Activated effector memory CD4-positive, alpha-beta T cell treated with anti-CD3 and anti-CD28 coated beads, Interleukin-2, amount 50 U/mL, for 16 hours (primary cell): ENCODE results near the gene RCOR3.
"Not testable (repeated sequence)": the region's sequence is repeated elsewhere in the genome, so short reads cannot be mapped to it uniquely, and the experiment has no call there.

ENCODE experiments used
- DNase-seq: peaks from one replicate; pipeline ENCODE4 v3.0.0-alpha.2; 2020

The RCOR3 gene

DNA sequence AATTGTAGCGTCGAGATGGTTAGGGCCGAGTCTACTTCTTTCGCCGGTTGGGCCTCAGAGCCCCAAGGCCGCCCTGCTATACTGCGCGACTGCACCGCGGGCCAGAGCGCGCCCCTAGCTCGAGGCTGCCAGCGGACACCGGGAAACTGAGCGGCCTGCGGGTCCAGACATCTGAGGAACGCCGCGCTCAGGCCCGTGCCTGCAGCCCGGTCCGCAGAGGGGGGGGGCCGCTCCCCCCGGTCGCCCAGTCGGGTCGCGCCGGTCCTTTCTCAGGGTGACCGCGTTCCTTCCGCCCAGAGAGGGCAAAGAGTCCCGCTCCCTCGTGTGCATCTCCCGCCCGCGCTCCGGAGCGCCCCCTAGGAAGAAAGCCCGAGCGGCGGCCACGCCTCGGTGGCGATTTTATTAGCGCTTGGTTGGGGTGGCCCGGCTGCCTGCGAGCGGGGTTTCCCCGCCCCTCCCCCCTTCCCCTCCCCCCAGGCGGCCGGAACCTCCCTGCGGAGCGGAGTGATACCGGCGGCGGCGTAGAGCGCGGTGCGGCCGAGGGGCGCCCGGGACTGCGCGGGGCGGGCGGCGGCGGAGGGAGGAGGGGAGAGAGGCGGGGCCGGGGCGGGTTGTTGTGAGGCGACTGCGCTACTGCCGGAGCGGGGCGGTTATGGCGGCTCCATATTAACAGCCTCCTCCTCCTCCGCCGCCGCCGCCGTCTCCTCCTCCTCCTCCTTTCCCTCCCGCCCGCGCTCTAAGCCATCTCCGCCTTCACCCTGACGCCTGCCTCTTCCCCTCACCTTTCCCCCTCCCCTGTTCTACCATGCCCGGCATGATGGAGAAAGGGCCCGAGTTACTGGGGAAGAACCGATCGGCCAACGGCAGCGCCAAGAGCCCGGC is at the start of gene RCOR3:
TSS of gene RCOR3 (plus strand) at position 611 of the 882 bp plus-strand sequence. CDS start at position 806, 195 bp downstream.
- DNase-seq: peak; percentile 96

DNA sequence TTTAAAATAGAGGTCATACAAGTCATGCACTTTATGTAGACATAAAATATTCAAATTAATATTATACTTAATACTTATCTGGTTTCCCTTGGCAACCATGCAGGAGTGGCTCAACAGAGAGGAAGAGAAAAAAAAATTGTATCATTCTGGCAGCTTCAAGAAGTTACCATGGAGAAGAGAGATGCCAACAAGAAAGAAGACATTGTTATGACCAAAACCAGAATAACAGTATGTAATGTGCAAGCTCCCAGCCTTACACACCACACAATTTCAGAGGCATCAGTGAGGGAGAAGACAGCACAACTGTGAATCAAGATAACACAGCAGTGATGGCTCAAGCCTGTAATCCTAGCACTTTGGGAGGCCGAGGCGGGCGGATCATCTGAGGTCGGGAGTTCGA is 49.1 kb upstream of the RCOR3 start:
- DNase-seq: no peak

DNA sequence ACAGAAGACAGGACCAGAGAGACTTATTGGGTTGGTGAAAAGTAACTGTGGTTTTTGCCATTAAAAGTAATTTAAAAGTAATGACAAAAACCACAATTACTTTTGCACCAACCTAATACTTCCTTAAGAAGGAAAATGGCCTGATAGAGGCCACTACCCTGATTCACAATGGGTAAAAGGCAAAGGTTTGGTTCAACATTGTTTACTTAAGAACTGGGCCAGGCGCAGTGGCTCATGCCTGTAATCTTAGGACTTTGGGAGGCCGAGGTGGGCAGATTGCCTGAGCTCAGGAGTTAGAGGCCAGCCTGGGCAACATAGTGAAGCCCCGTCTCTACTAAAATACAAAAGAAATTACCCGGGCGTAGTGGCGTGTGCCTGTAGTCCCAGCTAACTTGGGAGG is 48.2 kb upstream of the RCOR3 start:
- no peak for DNase-seq

DNA sequence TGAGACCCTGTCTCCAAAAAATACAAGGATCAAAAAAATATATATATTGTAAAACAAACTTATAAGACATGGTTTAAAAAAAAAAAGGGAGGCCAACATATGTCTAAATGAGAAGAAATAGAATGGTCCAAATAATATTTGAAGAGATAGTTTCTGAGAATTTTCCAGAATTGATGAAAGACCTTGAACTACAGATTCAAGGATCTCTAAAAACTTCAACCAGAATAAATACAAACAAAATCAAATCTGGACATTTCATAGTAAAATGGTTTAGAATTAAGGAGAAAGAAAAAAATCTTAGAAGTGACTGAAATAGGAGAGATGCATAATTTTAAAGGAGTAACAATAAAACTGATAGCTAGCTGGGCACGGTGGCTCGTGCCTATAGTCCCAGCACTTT is 45.5 kb upstream of the RCOR3 start:
- DNase-seq: no peak

DNA sequence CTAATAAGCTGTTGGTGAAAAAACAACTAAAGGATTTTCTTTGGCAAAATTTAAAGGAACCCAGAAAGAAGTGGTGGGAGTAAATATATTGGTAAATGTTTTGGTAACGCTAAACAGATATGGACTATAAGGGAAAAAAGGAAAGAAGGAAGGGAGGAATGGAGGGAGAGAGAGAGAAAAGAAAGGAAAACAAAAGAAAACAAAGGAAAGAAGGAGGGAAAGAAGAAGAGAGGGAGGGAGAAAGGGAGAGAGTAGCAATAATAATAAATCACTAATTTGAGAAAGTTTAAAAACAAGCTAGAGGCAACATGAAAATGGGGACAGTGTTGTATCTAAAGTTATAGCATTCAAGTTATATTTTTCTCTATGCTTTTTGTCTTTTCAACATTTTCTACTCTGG is 43.6 kb upstream of the RCOR3 start:
- no peak for DNase-seq

DNA sequence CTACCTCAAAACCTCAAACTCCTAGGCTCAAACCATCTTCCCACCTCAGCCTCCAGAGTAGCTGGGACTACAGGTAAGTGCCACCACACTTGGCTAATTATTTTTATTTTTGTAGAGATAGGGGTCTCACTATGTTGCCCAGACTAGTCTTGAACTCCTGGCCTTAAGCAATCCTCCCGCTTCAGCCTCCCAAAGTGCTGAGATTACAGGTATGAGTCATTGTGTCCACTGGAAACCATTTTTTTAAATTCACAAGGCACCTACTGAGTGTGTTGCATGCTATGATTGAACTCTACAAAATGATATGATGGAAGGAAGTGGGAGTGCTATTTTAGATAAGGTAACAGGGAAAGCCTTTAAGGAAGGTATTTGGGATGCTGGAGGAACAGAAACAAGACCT is 41.8 kb upstream of the RCOR3 start:
- DNase-seq: no peak

DNA sequence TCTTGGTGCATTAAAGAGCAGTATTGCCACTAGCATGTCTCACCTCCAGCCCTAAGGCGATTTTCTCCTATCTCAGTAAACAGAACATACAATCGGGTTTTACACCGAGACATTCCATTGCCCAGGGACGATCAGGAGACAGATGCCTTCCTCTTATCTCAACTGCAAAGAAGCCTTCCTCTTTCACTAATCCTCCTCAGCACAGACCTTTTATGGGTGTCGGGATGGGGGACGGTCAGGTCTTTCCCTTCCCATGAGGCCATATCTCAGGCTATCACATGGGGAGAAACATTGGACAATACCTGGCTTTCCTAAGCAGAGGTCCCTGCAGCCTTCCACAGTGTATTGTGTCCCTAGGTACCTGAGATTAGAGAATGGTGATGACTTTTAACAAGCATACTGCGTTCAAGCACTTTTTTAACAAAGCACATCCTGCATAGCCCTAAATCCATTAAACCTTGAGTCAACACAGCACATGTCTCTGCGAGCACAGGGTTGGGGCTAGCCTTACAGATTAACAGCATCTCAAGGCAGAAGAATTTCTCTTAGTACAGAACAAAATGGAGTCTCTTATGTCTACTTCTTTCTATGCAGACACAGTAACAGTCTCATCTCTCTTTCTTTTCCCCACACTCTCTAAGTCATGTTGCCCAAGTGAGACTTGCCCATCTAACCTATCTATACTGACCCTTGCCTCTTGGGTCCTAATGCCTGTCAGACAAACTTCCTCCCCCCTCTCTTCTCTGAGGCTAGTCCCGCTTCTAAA is 36.5 kb upstream of the RCOR3 start:
- DNase-seq: not testable (repeated sequence)

DNA sequence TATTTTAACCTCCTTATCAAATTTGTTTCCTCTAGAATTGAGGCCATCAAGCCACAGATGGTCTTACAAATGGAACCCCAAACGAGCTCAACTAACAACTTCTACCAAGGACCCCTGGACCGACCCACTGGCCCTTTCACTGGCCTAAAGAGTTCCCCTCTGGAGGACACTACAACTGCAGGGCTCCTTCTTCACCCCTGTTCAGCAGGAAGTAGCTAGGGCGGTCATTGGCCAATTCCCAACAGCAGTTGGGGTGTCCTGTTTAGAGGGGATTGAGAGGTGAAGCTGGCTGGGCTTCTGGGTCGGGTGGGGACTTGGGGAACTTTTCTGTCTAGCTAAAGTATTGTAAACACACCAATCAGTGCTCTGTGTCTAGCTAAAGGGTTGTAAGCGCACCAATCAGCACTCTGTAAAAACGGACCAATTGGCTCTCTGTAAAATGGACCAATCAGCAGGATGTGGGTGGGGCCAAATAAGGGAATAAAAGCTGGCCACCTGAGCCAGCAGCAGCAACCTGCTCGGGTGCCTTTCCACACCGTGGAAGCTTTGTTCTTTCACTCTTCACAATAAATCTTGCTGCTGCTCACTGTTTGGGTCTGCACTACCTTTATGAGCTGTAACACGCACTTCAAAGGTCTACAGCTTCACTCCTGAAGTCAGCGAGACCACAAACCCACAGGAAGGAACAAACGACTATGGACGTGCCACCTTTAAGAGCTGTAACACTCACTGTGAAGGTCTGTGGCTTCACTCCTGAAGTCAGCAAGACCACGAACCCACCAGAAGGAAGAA is 30.4 kb upstream of the RCOR3 start:
- DNase-seq: peak; percentile 69

DNA sequence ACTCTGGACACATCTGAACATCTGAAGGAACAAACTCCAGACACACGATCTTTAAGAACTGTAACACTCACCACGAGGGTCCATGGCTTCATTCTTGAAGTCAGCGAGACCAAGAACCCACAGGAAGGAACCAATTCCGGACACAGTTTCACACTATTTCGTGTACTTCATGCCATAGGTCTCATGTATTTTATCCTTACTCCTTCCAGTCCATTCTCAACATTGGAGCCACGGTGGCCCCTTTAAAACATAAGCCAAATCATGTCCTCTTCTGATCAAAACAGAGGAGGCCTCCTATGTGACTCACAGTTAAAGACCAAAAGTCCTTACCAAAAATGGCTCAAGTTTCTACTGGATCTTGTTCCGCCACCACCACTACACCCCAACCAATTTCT is 29.8 kb upstream of the RCOR3 start:
- no peak for DNase-seq

DNA sequence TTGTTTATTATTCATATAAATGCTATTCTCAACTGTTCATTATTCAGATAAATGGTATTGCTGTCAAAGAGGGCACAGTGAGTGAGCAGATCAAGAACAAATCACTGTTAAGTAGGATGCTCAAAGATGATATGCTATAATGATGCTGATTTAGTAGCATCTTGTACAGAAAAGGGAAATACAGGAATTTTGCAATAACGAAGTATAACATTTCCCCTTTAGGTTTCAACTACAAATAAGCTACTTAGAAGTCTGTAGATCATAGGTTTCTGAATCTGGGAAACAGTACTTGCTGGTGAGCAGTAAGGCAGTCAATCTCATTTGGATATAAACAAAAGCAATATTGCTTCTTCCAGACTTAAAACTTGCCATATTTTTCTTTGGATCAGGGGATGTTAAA is 27.3 kb upstream of the RCOR3 start:
- no peak for DNase-seq

DNA sequence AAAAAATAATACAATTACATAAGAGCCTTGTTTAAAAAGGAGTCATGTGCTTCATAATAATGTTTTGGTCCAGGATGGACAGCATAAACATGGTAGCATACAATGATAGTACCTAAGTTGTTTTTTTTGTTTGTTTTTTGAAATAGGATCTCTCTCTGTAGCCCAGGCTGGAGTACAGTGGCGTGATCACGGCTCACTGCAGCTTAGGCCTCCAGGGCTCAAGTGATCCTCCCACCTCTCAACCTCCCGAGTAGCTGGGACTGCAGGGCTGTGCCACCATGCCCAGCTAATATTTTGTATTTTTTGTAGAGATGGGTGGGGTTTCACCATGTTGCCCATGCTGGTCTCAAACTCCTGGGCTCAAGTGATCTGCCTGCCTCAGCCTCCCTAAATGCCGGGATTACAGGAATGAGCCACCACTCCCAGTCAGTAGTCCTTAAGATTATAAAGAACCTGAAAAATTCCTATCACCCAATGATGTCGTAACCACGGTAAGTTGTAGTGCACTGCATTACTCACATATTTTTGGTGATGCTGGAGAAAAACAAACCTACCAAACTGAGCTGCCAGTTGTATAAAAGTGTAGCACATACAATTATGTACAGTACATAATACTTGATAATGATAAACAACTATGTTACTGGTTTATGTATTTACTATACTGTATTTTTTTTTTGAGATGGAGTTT is 22.4 kb upstream of the RCOR3 start:
- no peak for DNase-seq

DNA sequence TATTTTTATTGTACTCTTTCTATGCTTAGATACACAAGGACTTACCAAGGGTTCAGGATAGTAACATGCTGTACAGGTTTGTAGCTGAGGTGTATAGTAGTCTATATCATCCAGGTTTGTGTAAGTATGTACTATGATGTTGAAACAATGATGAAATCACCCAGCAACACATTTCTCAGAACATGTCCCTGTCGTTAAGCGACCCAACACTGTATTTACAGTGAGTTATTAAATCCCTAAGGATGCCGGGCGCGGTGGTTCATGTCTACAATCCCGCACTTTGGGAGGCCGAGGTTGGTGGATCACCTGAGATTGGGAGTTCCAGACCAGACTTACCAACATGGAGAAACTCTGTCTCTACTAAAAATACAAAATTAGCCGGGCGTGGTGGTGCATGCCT is 21.6 kb upstream of the RCOR3 start:
- DNase-seq: no peak

DNA sequence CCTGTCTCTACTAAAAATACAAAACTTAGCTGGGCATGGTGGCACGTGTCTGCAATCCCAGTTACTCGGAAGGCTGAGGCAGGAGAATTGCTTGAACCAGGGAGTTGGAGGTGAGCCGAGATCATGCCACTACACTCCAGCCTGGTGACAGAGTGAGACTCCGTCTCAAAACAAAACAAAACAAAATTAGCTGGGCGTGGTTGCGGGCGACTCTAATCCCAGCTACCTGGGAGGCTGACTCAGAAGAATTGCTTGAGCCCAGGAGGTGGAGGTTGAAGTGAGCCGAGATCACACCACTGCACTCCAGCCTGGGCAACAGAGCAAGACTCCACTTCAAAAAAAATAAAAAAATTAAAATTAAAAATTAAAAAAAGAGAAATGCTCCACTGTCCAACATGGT is 18.6 kb upstream of the RCOR3 start:
- not testable (repeated sequence) for DNase-seq

DNA sequence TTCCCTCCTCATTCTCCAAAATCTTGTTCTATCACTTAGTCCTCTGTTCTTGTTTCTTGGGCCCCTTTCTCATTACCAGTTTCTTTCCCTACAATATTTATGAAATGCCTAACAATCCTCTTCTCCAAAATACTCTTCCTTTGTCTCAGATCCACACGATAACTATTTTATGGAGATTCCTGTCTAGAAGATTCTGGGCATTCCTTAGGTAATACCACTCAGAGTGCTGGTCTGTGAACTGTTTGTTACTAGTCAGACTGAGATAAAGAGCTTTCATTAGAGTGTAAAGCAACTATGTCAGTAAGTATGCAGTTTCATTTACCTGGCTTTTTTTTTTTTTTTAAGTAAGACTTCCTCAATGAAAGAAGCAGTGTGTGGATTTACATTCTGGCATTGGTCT is 18.1 kb upstream of the RCOR3 start:
- no peak for DNase-seq

DNA sequence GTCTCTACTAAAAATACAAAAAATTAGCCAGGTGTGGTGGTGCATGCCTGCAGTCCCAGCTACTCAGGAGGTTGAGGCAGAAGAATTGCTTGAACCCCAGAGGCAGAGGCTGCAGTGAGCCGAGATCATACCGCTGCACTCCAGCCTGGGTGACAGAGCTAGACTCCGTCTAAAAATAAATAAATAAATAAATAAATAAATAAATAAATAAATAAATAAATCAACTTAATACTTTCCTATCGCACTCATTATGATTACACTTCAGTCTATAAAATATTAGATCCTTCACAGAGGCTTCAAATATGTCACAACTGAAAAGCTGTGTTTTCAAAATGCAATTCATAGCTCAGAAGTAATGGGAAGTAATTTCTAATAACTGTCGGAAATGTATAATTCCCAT is 15.5 kb upstream of the RCOR3 start:
- DNase-seq: not testable (repeated sequence)

DNA sequence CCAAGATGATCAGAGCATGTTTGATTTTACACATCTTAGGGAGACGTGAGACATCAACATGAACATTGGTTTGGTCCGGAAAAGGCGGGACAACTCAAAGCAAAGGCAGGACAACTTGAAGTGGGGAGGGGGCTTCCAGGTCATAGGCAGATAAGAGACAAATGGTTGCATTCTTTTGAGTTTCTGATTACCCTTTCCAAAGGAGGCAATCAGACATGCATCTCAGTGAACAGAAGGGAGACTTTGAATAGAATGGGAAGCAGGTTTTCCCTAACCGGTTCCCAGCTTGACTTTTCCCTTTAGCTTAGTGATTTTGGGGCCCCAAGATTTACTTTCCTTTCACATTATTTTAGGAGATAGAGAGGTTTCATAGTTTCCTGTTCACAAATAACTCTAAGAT is 12.6 kb upstream of the RCOR3 start:
- not testable (repeated sequence) for DNase-seq

DNA sequence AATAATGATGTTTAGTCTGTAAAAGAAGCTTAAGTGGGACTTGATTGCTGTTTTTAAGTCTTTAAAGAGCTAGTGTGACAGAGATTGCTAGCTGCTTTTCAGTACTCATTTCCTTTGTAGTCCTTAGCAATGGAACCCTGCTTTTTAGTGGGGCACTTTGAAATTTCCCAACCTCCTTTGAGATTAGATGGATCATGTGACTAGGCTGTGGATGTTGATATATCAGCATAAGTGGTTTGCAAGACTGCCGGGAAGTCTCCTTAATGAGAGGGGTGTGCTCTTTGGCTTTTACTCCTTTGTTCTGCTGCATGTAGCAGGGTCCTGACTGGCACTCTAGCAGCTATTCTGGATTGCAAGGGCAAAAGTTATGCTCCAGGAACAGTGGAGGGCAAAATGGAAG is 11.2 kb upstream of the RCOR3 start:
- DNase-seq: no peak

DNA sequence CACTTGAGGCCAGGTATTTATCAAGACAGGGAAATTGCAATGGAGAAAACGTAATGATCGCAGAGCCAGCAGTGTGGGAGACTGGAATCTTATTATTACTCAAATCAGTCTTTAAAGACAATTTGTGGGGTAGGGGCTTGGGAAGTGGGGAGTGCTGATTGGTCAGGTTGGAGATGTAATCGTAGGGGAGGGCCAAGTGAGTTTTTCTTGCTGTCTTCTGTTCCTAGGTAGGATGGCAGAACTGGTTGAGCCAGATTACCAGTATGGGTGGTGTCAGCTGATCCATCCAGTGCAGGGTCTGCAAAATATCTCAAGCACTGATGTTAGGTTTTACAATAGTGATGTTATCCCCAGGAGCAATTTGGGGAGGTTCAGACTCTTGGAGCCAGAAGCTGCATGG is 9.6 kb upstream of the RCOR3 start:
- DNase-seq: not testable (repeated sequence)

DNA sequence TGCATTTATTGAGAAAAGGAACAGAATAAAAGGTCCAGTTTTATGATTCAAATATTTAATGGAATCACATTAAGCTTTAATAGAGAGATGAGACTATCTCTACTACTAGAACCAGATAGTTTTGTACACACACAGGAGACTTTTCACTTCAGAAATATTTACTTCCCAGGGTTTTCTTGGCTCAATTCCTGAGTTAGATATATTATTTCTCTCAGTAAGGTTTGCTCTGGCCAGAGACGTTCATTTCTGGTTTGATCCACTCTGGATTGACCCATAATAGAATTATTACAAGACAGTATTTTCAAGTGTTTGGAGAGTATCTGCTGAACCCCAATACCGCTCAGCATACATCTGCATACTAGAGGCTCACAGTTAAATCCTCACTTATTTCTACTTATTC is 1.3 kb upstream of the RCOR3 start:
- no peak for DNase-seq

DNA sequence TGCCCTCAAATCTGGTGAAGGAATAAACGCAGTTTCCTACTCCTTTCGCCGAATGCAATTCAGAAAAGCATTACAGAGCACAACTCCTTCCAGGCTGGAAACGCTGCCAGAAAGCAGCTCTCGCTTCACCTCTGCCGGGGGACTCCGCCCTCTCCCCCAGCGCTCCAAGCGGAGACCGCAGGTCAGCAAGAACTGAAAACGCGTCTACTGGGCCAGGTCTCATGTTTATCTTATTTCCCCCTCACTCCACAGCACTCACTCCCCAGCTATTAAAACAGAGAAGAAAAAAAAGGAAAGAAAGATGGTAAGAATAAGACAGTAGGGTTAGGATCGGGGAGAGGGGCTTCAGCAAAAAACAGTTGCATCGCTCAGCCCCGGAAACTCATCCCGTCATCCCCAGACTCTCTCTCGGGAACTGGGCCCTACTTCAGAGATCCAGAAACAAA is 833 bp upstream of the RCOR3 start:
- DNase-seq: peak; percentile 85

DNA sequence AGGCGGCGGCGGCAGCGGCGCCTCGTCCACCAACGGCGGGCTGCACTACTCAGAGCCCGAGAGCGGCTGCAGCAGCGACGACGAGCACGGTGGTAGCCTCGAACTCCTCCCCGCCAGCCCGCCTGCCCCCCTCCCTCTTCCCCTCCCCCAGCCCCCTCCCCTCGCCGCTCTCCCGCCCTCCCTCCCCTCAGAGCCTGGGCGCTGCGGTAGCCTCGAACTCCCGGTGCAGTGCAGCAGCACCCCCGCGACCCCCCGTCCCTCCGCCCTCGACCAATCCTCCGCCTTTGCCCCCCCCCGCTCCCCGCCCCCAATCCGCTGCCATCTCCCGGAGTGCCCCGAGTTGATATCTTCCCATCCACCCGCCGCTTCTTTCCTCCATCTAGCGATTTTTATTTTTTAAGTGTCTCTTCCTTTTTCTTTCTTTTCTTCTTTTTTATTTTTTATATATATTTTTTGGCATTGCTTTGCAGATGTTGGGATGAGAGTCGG is 516 bp downstream of the RCOR3 start:
- no peak for DNase-seq
